Stomach (tissue), 9 donors: ENCODE results near the gene ZNF451. TPM values are rescaled to one million over a fixed set of nuclear protein-coding genes. Genes with fewer than 3 reads are reported as not detected.

Source experiments
- DNase-seq, 2 donors: peaks; one replicate each; pipeline versions ENCODE4 v3.0.0 to v3.0.0-alpha.2; 2013 to 2019
- H3K27ac ChIP-seq, 5 donors: fragments of 200-600 bp in 4 of 5; sonication (generic) in 4 of 5; one replicate each; pipeline ENCODE4 v1.5.1; 2013 to 2019; ENCODE audit warnings: mild to moderate bottlenecking in 1 of 5, moderate library complexity in 1 of 5
- H3K27me3 ChIP-seq, 3 donors: fragments of 200-600 bp; sonication (generic); one replicate each; pipeline ENCODE4 v1.5.1; 2017 to 2019; ENCODE audit warnings: mixed run types in 1 of 3
- H3K36me3 ChIP-seq, 4 donors: fragments of 200-600 bp; sonication (generic); 1 replicate in 3 of 4; 2 replicates in 1 of 4; pipeline ENCODE4 v1.5.1; 2016 to 2019
- H3K4me1 ChIP-seq, 4 donors: fragments of 200-600 bp; sonication (generic); one replicate each; pipeline ENCODE4 v1.5.1; 2016 to 2019
- H3K4me3 ChIP-seq, 4 donors: fragments of 200-600 bp; sonication (generic) in 3 of 4; one replicate each; pipeline ENCODE4 v1.5.1; 2016 to 2019; ENCODE audit warnings: mild to moderate bottlenecking in 1 of 4
- H3K9me3 ChIP-seq, 4 donors: fragments of 200-600 bp; sonication (generic); one replicate each; pipeline ENCODE4 v1.5.1; 2016 to 2019
- EP300 ChIP-seq: sonication (generic); formaldehyde crosslinking; IDR thresholded peaks from one replicate; pipeline ENCODE4 v1.6.1; 2017; ENCODE audit warnings: antibody characterized with exemption
- POLR2A ChIP-seq, 4 donors: fragments of 450-650 bp; IDR thresholded peaks; one replicate each; pipeline ENCODE4 v1.6.1; 2016; ENCODE audit warnings: antibody characterized with exemption in 4 of 4, control low read depth in 2 of 4, mild to moderate bottlenecking in 1 of 4, moderate library complexity in 1 of 4
- POLR2AphosphoS5 ChIP-seq, 3 donors: sonication (generic); formaldehyde crosslinking; IDR thresholded peaks; one replicate each; pipeline ENCODE4 v1.6.1; 2016; ENCODE audit warnings: antibody characterized with exemption in 3 of 3
- WGBS, 5 donors: extraction: QIAGEN DNeasy Blood & Tissue Kit in 3 of 5; methylation state at CpG; one replicate each; pipeline versions ENCODE4 v1.1.5 to v1.1.7; 2013 to 2018; 5-methylcytosine and 5-hydroxymethylcytosine counted together
- intact Hi-C: fragments of 100-400 bp; cut with DNase I; formaldehyde crosslinking; loops from one replicate; pipeline ENCODE4 v1.15.1; 2023; ENCODE audit warnings: low total_unique reads
- polyA plus RNA-seq, 3 donors: library from polyadenylated mRNA; stranded (reverse); fragments of 200-250 nt; gene quantifications; one replicate each; pipeline ENCODE4 v1.2.3, GENCODE V29; 2013
- total RNA-seq, 5 donors: library from RNA; depleted of rRNA; stranded (reverse); fragments of >200 nt; gene quantifications; one replicate each; pipeline versions ENCODE4 v1.1.0 to v1.2.3, GENCODE V29; 2014 to 2016
- TF ChIP-seq, protein P1 (sequence below), 7 experiments: fragments of 450-650 bp in 4 of 7; fragments of 200-600 bp in 3 of 7; sonication (generic) in 3 of 7; IDR thresholded peaks; one replicate each; pipeline ENCODE4 v1.5.1; 2016 to 2019; ENCODE audit warnings: antibody characterized with exemption in 7 of 7, control low read depth in 2 of 7, mild to moderate bottlenecking in 1 of 7
- donor health status: healthy with polysubstance abuse.
- donor health status: Bipolar disorder and iron deficiency.
- donor health status: healthy.

ZNF451 gene
- total and polyA plus RNA-seq, 8 donors, result 6.0 to 402 (median 35.1) TPM

DNA sequence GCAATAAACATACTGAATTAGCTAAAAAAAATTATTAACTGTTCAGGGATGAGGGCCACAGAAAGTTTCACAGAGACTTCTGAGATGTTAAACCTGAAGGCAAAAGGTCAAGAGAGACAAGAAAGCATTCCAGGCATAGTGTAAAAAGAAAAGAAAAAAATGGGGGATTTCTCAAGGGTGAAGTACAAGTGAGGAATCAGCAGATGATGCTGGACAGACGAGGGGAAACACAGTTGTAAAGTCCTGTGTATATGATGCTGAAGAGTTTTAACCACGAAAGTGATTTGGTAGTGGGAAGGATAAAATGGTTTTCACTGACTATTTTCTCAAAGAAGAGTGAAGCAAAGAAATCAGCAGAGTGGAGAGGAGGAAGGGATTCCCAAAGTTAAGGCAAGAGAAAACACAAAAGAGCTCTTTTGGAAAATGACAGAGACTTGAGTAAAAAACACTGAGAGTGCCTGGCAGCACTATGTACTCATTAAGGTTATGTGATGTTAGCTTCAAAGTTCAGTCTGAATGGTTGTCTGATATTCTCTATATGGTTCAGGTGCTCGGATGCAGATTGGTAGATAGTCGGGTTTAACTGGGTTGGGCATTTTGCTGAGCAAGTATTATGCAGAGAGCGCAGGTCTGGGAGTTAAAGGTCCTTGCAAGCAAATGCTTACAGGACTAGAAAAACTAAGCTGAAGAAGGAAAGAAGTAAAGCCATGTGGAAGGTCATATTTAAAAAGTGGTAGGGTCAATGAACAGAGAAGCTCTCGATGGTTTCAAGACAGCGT is 115.8 kb downstream of the ZNF451 start:
- no peaks in the 10 kb centered on the region for H3K36me3 ChIP-seq
- WGBS, 5 donors, result 85 to 87% (median 86%) methylated on average over 7 of the region's 7 CpGs
- no peak for TF ChIP-seq POLR2A (IDR thresholded peaks at IDR 0.05)
- TF ChIP-seq EP300, result no peak
- no peak for TF ChIP-seq POLR2AphosphoS5 (IDR thresholded peaks at IDR 0.05)
- TF ChIP-seq, protein P1, sequence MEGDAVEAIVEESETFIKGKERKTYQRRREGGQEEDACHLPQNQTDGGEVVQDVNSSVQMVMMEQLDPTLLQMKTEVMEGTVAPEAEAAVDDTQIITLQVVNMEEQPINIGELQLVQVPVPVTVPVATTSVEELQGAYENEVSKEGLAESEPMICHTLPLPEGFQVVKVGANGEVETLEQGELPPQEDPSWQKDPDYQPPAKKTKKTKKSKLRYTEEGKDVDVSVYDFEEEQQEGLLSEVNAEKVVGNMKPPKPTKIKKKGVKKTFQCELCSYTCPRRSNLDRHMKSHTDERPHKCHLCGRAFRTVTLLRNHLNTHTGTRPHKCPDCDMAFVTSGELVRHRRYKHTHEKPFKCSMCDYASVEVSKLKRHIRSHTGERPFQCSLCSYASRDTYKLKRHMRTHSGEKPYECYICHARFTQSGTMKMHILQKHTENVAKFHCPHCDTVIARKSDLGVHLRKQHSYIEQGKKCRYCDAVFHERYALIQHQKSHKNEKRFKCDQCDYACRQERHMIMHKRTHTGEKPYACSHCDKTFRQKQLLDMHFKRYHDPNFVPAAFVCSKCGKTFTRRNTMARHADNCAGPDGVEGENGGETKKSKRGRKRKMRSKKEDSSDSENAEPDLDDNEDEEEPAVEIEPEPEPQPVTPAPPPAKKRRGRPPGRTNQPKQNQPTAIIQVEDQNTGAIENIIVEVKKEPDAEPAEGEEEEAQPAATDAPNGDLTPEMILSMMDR (IDR thresholded peaks at IDR 0.05), result no peak
- H3K9me3 ChIP-seq, result no peaks in the 10 kb centered on the region
- peaks cover 0 to 18% (median 0%) of the 10 kb centered on the region in 4 donors for H3K4me1 ChIP-seq
- H3K27ac ChIP-seq, result no peak overlapping the region
- no peaks in the 10 kb centered on the region for H3K27me3 ChIP-seq
- no peak overlapping the region for H3K4me3 ChIP-seq
- intact Hi-C loops, result no loop called here
- no peak for DNase-seq

DNA sequence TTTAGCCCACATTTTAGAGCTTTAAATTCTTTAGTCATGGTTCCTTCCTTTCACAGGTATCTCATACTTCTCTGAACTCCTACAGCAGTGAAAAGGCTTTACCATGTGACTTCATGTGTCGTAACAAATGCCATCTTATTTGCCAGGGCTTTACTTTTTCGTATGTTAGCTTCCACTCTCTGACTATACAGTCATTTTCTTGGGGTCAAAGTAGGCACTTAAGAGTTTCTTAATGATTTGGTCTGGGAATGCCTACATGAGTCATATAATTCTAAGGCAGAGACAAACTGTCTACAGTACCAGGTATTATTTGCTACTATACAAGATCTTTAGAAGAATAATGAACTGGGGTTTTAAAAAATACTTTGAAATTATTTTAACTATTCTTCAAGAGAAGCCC is 117.2 kb downstream of the ZNF451 start:
- 77 to 89% (median 86%) methylated on average over 2 of the region's 2 CpGs for WGBS, 5 donors
- Histone ChIP-seq H3K4me1 (peaks cover 0 to 18% (median 0%) of the 10 kb centered on the region in 4 donors), H3K4me3 (no peak overlapping the region), H3K9me3 (no peaks in the 10 kb centered on the region), H3K27me3 (no peaks in the 10 kb centered on the region), H3K36me3 (no peaks in the 10 kb centered on the region), H3K27ac (no peak overlapping the region)
- TF ChIP-seq, protein P1 (IDR thresholded peaks at IDR 0.05), result no peak
- TF ChIP-seq EP300, result no peak
- no peak for TF ChIP-seq POLR2A (IDR thresholded peaks at IDR 0.05)
- TF ChIP-seq POLR2AphosphoS5 (IDR thresholded peaks at IDR 0.05), result no peak
- DNase-seq, result no peak
- intact Hi-C loops, result no loop called here

DNA sequence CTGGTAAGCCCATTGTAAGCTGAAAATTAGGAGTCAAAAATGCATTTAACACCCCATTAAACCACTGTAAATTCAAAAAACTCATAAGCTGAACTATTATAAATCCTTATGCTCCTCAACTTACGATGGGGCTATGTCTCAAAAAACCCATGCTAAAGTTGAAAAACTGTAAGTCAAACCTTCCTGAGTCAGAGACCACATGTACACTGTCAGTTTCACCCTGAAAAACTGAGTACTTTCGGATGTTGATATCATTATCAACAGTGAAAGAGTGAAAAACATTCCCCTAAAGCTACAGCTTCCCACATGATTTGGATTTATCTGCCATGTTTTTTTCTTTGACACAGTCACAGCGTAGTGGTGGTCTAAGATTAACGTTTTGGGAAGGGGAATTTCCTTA is 117.9 kb downstream of the ZNF451 start:
- Histone ChIP-seq H3K9me3 (no peaks in the 10 kb centered on the region), H3K4me3 (no peak overlapping the region), H3K27me3 (no peaks in the 10 kb centered on the region), H3K4me1 (peaks cover 0 to 18% (median 0%) of the 10 kb centered on the region in 4 donors), H3K27ac (no peak overlapping the region), H3K36me3 (no peaks in the 10 kb centered on the region)
- no peak for DNase-seq
- intact Hi-C loops, result no loop called here
- 87 to 93% (median 91%) methylated on average over 4 of the region's 4 CpGs for WGBS, 5 donors
- TF ChIP-seq POLR2AphosphoS5 (IDR thresholded peaks at IDR 0.05), result no peak
- TF ChIP-seq POLR2A (IDR thresholded peaks at IDR 0.05), result no peak
- TF ChIP-seq, protein P1 (IDR thresholded peaks at IDR 0.05), result no peak
- TF ChIP-seq EP300, result no peak

DNA sequence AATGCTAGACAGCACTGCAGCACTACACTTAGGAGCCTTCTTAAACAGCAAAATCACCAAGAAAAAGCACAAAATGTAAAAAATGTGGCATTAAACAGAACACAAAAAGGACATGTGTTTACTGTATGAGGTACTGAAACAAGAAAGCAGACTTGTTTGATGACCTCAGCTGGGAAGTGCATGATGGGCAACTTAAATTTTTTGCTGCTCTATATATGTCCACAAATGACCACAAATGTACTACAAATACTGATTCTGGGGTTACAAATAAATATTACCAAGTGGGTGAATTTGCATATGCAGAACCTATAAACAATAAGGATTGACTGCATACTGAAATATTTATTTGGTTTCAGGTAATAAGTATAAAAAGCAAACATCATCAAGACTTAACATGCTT is 119.0 kb downstream of the ZNF451 start:
- H3K4me3 ChIP-seq, result no peak overlapping the region
- no peaks in the 10 kb centered on the region for H3K36me3 ChIP-seq
- no peak overlapping the region for H3K27ac ChIP-seq
- intact Hi-C loops, result no loop called here
- no peak for DNase-seq
- no peaks in the 10 kb centered on the region for H3K27me3 ChIP-seq
- TF ChIP-seq EP300, result no peak
- no peak for TF ChIP-seq POLR2AphosphoS5 (IDR thresholded peaks at IDR 0.05)
- TF ChIP-seq, protein P1 (IDR thresholded peaks at IDR 0.05), result no peak
- no peak for TF ChIP-seq POLR2A (IDR thresholded peaks at IDR 0.05)
- H3K4me1 ChIP-seq, result peaks cover 0 to 23% (median 0%) of the 10 kb centered on the region in 4 donors
- H3K9me3 ChIP-seq, result no peaks in the 10 kb centered on the region
